Liver (tissue), 3 donors: Measurements from ENCODE around the gene SRGAP3.

Source experiments
- GABPA ChIP-seq, 2 donors: IDR thresholded peaks in 1 of 2; conservative IDR thresholded peaks in 1 of 2; 2 replicates each; pipeline ENCODE4 v1.6.1; 2016; ENCODE audit warnings: antibody characterized with exemption in 2 of 2, mild to moderate bottlenecking in 1 of 2, moderate library complexity in 1 of 2
- JUND ChIP-seq, 2 donors: IDR thresholded peaks; 2 replicates each; pipeline ENCODE4 v1.6.1; 2016; ENCODE audit warnings: antibody characterized with exemption in 2 of 2
- RAD21 ChIP-seq, 2 donors: IDR thresholded peaks; 2 replicates each; pipeline ENCODE4 v1.6.1; 2016; ENCODE audit warnings: antibody characterized with exemption in 2 of 2, mild to moderate bottlenecking in 2 of 2
- SP1 ChIP-seq: IDR thresholded peaks from 2 replicates; pipeline ENCODE4 v1.6.1; 2018; ENCODE audit warnings: antibody characterized with exemption, mild to moderate bottlenecking
- TAF1 ChIP-seq: conservative IDR thresholded peaks from 2 replicates; pipeline ENCODE4 v1.6.1; 2016; ENCODE audit warnings: antibody characterized with exemption, mild to moderate bottlenecking
- YY1 ChIP-seq: IDR thresholded peaks from 2 replicates; pipeline ENCODE4 v1.6.1; 2016; ENCODE audit warnings: antibody characterized with exemption, mild to moderate bottlenecking
- TF ChIP-seq, protein P1 (sequence below): fragments of 150-350 bp; IDR thresholded peaks from 2 replicates; pipeline ENCODE4 v1.5.1; 2017; ENCODE audit warnings: improper control_type of control experiment, low read depth, low read length; ENCODE audit not compliant: missing input control
- TF ChIP-seq, protein P2 (sequence below): IDR thresholded peaks from 2 replicates; pipeline ENCODE4 v1.6.1; 2016; ENCODE audit warnings: antibody characterized with exemption, mild to moderate bottlenecking
- TF ChIP-seq, protein P3 (sequence below): IDR thresholded peaks from 2 replicates; pipeline ENCODE4 v1.6.1; 2016; ENCODE audit warnings: antibody characterized with exemption
- donor health status: healthy.
- donor health status: healthy.

DNA sequence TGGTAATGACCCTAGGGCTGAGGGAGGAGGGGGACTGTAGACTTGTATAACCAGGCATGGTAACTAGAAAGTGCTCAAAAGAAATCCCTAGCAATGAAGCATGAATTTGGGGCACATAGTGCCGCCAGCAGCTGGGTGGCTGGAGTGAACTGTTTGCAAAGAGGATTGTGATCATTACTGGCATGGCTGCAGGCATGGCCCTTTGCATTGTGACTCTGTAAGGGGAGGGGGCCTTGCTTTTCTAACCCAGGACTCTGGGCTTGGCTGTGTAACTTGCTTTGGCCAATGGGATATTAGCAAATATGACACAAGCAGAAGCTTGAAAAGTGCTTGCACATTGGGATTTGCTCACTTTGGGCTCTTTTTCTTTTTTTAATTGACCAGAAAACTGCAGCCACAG is 173.7 kb downstream of the SRGAP3 start:
- TF ChIP-seq, protein P1, sequence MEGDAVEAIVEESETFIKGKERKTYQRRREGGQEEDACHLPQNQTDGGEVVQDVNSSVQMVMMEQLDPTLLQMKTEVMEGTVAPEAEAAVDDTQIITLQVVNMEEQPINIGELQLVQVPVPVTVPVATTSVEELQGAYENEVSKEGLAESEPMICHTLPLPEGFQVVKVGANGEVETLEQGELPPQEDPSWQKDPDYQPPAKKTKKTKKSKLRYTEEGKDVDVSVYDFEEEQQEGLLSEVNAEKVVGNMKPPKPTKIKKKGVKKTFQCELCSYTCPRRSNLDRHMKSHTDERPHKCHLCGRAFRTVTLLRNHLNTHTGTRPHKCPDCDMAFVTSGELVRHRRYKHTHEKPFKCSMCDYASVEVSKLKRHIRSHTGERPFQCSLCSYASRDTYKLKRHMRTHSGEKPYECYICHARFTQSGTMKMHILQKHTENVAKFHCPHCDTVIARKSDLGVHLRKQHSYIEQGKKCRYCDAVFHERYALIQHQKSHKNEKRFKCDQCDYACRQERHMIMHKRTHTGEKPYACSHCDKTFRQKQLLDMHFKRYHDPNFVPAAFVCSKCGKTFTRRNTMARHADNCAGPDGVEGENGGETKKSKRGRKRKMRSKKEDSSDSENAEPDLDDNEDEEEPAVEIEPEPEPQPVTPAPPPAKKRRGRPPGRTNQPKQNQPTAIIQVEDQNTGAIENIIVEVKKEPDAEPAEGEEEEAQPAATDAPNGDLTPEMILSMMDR: no peak
- TF ChIP-seq GABPA (IDR thresholded peaks at IDR 0.05 in 1 of 2, conservative IDR thresholded peaks at IDR 0.05 in 1 of 2): no peak
- TF ChIP-seq, protein P2, sequence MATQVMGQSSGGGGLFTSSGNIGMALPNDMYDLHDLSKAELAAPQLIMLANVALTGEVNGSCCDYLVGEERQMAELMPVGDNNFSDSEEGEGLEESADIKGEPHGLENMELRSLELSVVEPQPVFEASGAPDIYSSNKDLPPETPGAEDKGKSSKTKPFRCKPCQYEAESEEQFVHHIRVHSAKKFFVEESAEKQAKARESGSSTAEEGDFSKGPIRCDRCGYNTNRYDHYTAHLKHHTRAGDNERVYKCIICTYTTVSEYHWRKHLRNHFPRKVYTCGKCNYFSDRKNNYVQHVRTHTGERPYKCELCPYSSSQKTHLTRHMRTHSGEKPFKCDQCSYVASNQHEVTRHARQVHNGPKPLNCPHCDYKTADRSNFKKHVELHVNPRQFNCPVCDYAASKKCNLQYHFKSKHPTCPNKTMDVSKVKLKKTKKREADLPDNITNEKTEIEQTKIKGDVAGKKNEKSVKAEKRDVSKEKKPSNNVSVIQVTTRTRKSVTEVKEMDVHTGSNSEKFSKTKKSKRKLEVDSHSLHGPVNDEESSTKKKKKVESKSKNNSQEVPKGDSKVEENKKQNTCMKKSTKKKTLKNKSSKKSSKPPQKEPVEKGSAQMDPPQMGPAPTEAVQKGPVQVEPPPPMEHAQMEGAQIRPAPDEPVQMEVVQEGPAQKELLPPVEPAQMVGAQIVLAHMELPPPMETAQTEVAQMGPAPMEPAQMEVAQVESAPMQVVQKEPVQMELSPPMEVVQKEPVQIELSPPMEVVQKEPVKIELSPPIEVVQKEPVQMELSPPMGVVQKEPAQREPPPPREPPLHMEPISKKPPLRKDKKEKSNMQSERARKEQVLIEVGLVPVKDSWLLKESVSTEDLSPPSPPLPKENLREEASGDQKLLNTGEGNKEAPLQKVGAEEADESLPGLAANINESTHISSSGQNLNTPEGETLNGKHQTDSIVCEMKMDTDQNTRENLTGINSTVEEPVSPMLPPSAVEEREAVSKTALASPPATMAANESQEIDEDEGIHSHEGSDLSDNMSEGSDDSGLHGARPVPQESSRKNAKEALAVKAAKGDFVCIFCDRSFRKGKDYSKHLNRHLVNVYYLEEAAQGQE: no peak
- no peak for TF ChIP-seq SP1
- TF ChIP-seq, protein P3, sequence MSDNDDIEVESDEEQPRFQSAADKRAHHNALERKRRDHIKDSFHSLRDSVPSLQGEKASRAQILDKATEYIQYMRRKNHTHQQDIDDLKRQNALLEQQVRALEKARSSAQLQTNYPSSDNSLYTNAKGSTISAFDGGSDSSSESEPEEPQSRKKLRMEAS: no peak
- no peak for TF ChIP-seq YY1
- no peak for TF ChIP-seq JUND (IDR thresholded peaks at IDR 0.05)
- TF ChIP-seq TAF1: no peak
- no peak for TF ChIP-seq RAD21 (IDR thresholded peaks at IDR 0.05)
